Pons (tissue), 1 donor: ENCODE data around the gene ATP1A4.

ENCODE experiments used
- DNase-seq: peaks from one replicate; pipeline ENCODE4 v3.0.0-alpha.2; 2016; ENCODE audit warnings: low spot score

The ATP1A4 gene

DNA sequence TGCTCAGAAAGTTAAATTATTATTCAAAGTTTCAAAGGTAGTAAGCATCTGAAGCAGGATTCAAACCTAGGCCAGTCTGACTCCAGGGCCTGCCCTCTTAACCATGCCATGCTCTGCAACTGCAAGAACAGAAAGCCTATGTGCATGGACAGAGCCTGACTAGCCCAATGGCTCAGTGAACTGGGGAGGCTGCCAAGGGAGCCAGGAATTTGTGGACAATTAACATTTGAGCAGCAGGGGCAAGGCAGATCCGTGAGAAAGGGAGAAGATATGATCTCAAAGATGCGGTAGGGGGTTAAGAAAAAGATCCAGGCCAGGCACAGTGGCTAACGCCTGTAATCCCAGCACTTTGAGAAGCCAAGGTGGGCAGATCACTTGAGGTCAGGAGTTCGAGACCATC lies 6.5 kb upstream of the ATP1A4 start:
- no peak for DNase-seq

GRCh38 chr1:160146107-160146506 lies 5.3 kb upstream of the ATP1A4 start:
- DNase-seq, result no peak

GRCh38 chr1:160148121-160148520 lies 3.3 kb upstream of the ATP1A4 start:
- no peak for DNase-seq

DNA sequence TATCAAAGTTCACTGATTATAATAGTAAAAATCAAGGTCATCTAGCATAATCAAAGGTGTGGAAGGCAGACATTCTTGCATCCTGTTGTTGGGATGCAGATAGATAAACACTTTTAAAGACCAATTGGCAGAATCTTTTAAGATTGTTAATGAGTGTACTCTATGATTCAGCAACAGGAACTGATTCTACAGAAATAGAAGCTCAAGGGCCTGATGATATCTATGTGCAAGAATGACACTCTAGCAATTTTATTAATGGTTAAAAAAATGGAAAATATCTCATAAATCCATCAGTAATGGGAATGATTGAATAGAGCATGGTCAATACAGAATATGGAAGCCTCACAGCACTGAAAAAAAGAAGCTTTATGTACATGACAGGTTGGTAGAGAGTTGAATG lies 2.2 kb upstream of the ATP1A4 start:
- DNase-seq, result no peak

GRCh38 chr1:160149716-160150115 lies 1.7 kb upstream of the ATP1A4 start:
- no peak for DNase-seq

GRCh38 chr1:160154790-160155189 lies 3.4 kb downstream of the ATP1A4 start:
- DNase-seq, result no peak

- DNase-seq, result no peak
These were observed 5.0 kb downstream of the ATP1A4 start for GRCh38 chr1:160156361-160156760.

GRCh38 chr1:160157174-160157573 lies 5.8 kb downstream of the ATP1A4 start:
- DNase-seq, result no peak

GRCh38 chr1:160158031-160158430 lies 6.6 kb downstream of the ATP1A4 start:
- no peak for DNase-seq

- DNase-seq, result no peak
These were observed 7.1 kb downstream of the ATP1A4 start for GRCh38 chr1:160158534-160158933.

GRCh38 chr1:160159846-160160245 lies 8.4 kb downstream of the ATP1A4 start:
- DNase-seq, result no peak

GRCh38 chr1:160161965-160162705 lies 10.7 kb downstream of the ATP1A4 start:
- DNase-seq, result peak; percentile 56

DNA sequence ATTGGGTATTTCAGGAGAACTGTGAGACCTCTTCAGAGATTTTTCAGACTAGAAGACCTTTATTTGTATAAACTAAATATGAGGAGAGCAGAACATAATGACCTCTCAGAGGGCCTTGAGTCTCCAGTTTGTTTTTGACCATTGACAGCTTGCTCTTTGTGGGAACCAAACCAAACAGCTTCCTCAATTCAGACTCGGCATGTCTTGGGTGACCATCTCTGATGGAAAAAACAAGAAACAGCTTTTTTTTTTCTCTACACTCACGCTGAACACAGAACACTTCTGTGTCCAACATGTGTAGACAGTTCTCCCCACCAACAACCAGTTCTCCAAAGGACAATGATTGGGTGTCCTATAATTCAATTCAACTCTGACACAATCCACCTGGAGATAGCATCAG lies 11.5 kb downstream of the ATP1A4 start:
- DNase-seq, result peak; percentile 54

DNA sequence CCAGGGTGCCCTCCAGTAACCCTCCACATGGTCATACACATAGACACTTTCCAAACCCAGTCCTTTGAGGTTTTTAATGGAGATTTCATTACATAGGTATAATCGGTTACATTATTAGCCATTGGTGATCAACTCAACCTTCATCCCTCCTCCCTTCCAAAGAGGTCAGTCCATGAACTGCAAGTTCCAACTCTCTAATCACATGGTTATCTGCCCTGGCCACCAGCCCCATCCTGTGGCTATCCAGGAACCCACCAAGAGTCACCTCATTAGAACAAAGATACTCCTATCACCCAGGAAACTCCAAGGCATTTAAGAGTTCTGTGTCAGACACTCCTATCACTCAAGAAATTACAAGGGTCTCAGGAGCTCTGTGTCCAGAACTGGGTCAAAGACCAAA lies 12.2 kb downstream of the ATP1A4 start:
- no peak for DNase-seq

- DNase-seq, result no peak
These were observed 12.7 kb downstream of the ATP1A4 start for GRCh38 chr1:160164121-160164520.

DNA sequence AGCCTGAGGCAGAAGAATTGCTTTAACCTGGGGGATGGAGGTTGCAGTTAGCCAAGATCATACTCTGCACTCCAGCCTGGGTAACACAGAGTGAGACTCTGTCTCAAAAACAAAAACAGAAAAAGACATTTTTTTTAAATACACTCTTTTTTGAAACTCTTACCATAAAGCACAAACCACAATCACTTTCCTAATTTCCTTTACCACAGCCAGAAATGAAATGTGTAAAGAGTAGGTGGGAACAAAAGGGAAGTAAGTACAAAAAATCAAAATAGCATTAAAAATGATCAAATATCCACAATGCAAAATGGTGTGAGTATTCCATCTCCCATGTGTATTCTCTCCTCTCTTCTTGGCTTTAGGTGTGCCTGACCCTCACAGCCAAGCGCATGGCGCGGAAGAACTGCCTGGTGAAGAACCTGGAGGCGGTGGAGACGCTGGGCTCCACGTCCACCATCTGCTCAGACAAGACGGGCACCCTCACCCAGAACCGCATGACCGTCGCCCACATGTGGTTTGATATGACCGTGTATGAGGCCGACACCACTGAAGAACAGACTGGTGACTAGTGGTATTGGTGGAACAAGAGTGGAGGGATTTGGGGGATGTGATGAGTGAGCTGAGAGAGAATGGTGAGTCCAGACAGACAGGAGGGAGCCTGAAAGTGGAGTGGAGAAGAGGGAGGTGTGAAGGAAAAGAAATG lies 14.9 kb downstream of the ATP1A4 start:
- no peak for DNase-seq

- DNase-seq, result no peak
These were observed 15.7 kb downstream of the ATP1A4 start for GRCh38 chr1:160167056-160167455.

- no peak for DNase-seq
These were observed 16.2 kb downstream of the ATP1A4 start for GRCh38 chr1:160167580-160167979.

DNA sequence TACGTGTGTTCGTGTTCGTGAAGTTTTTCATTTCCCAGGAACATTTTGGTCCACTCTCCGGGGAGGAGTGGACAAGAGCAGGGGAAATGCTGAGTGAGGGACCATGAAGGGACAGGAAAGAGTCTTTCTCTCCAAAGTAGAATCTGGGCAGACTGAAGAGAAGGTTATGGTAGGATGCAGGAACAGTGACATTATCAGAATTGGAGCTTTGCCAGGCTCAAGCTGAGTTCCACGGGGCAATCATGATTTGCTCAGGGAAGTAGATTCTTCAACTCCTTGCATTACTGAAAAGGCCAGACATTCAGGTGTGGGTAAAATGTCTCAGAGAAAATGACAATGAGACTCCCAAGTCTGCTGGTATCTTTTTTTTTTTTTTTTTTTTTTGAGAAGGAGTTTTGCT lies 16.6 kb downstream of the ATP1A4 start:
- DNase-seq, result no peak

DNA sequence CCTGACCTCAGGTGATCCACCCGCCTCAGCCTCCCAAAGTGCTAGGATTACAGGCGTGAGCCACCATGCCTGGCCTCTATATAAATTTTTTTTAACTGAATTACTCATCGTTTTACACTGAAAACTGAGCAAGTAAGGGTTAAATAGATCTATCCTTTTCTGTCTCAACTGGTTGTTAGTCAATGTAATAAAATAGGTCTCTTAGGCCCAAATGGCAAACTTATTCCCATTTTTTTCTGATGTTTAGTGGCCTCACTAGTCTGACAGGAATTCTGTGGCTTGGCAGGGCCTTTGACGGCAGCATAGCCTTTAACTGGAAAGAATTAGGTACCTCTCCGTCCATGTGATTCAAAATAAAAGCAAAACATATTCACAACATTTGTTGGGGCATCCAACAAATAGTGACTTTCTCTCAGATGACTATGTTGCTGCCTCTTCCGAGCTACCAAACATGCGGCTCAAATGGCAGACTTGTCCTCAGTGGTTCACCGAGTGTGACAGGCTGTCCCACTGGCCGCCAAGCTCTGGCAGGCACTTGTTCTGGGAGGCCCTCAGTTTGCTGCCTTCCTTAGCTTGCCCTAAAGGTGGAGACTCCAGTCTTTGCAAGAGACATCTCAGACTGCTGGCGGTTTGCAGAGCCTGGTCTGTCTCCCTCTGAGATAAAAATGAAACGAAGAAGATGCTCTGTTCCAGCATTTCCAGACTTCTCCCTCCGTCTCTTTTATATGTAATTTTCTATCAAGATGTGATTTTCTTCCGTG lies 17.4 kb downstream of the ATP1A4 start:
- no peak for DNase-seq

- no peak for DNase-seq
These were observed 18.4 kb downstream of the ATP1A4 start for GRCh38 chr1:160169553-160170399.

GRCh38 chr1:160171354-160171753 lies 20.0 kb downstream of the ATP1A4 start:
- no peak for DNase-seq
